SK-N-MC (cell line): ENCODE results near the gene ZG16B.

Experiments used
- EZH2 ChIP-seq: fragments of 200-600 bp; sonication (generic); IDR thresholded peaks from one replicate; pipeline ENCODE4 v1.6.1; 2017; ENCODE audit warnings: antibody characterized with exemption
- FOXP2 ChIP-seq: optimal IDR thresholded peaks from 2 replicates; pipeline ENCODE3; 2011; ENCODE audit warnings: mild to moderate bottlenecking, moderate library complexity; ENCODE audit not compliant: insufficient read depth; ENCODE audit errors: extremely low read length, control extremely low read depth
- POLR2AphosphoS5 ChIP-seq: IDR thresholded peaks from 2 replicates; pipeline ENCODE4 v1.6.1; 2012; ENCODE audit warnings: mild to moderate bottlenecking, low read depth, low read length, borderline replicate concordance

- no peak for TF ChIP-seq EZH2
- no peak for TF ChIP-seq POLR2AphosphoS5
- TF ChIP-seq FOXP2, result no peak
Measured at GRCh38 chr16:2871926-2872325, 41.8 kb downstream of the ZG16B start.
